Stimulated activated CD4-positive, alpha-beta T cell treated with anti-CD3 and anti-CD28 coated beads, TNF-alpha, amount 100 ng/mL, for 48 hours (primary cell): Measurements from ENCODE around the gene B3GAT1.
"Not testable (repeated sequence)": the region's sequence is repeated elsewhere in the genome, so short reads cannot be mapped to it uniquely, and the experiment has no call there.

Experiments used
- DNase-seq, 3 donors: peaks; one replicate each; pipeline ENCODE4 v3.0.0-alpha.2; 2020; ENCODE audit warnings: low read depth in 3 of 3

Gene B3GAT1

GRCh38 chr11:134355656-134356055, 56.4 kb downstream of the B3GAT1 start:
- DNase-seq: no peak

GRCh38 chr11:134355136-134355535, 56.9 kb downstream of the B3GAT1 start:
- DNase-seq: no peak

- no peak for DNase-seq
Measured at GRCh38 chr11:134352111-134352510, 59.9 kb downstream of the B3GAT1 start.

DNA sequence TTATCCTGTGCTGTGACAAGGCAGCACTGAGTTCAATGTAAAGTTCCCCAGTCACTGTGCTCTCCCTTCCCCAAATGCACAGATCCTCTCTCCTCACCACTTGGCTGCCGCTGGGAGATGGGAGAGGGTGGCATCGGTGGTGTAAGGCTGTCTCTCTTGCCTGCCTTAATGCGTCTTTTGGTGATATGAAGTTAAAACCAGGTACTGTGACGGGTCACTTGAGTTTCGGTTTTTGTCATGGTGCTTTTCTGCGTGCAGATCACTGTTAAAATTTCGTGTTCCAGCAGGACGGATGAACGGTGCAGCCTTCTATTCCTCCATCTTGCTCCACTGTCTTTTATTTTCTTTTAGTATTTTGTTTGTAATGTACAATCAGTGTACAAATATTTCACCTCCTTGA, 61.7 kb downstream of the B3GAT1 start:
- no peak for DNase-seq

- no peak for DNase-seq
Measured at GRCh38 chr11:134349802-134350355, 62.2 kb downstream of the B3GAT1 start.

DNA sequence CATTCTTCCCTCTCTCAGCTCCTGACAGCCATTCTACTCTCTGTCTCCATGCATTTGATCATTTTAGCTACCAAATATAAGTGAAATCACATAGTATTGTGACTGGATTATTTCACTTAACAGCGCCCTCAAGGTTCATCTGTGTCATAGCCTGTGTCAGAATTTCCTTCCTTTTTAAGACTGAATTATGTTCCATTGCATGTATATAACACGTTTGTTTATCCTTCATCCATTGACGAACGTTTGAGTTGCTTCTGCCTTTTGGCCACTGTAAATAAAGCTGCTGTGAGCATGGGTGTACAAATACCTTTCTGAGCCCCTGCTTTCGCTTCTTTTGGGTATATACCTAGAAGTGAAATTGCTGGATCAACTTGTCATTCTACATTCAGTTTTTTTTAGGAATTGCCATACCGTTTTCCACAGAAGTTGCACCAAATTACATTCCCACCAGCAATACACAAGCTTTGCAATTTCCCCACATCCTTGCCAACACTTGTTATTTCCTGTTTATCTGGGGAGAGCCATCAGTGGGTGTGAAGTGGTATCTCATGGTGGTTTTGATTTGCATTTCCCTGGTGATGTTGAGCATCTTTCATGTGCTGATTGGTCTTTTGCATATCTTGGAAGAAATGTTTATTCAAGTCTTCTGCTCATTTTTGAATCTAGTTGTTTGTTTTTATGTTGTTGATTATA, 62.8 kb downstream of the B3GAT1 start:
- no peak for DNase-seq

GRCh38 chr11:134347441-134347840, 64.6 kb downstream of the B3GAT1 start:
- DNase-seq: no peak

DNA sequence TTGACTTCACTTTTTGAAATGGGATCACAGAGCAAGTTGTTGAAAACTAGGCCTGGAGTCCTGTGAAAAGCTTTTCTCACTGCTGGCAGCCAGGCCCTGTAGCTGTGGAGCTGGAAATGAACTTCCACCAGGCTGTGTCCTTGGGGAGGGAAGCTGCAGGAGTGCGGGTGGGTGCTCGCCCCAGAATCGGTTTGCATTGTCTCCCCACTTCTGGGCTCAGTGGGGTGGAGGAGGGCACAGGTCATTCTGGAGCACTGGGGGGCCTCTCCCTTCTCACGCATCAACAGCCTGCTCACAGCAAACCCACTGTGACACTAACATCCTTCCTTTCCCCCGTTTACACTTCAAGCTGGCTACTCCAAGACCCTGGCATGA, 65.1 kb downstream of the B3GAT1 start:
- DNase-seq: no peak

DNA sequence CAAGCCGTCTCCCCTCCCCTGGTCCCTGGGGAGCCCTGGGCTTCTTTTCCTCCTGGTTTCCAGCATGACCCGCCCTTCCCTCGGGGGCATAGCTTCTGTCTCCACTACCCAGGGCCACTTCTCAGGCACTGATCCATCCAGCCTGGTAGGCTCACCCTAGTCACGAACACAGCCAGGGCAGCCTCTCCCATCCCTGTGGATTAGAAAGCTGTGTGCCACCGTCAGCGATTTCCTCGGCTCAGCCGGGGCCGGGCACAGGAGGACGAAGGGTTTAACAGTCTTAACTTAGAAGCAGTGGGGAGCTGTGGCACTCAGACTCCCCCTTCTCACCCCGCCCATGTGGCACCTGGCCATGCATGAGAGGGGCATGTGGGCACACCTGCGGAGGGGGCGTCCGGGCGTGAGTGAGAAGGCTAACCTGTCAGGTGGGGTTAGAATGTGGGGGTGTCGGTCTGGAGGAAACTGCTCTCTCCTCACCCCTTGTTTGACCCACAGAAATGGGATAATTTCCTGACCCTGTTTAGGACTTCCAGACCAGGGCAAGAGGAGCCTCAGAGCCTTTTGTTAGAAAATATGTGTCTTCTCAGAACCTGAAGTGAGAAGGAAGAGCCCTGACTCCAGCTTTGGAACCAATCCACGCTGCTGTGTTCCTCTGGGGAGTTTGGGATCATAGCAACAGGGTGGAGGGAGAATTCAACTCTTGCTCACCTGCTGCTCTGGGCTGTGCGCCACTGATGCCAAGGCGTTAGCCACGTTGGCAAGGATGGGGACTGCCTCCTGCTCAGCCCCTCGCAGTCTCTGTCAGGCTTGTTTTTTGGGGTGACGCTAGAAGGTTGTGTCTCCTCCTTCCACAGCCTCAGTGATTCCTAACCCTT, 65.7 kb downstream of the B3GAT1 start:
- no peak for DNase-seq

GRCh38 chr11:134345237-134345550, 66.8 kb downstream of the B3GAT1 start:
- no peak for DNase-seq

GRCh38 chr11:134344497-134345236, 67.4 kb downstream of the B3GAT1 start:
- not testable (repeated sequence) for DNase-seq

- no peak for DNase-seq
Measured at GRCh38 chr11:134343646-134344045, 68.4 kb downstream of the B3GAT1 start.

- no peak for DNase-seq
Measured at GRCh38 chr11:134342572-134343340, 69.3 kb downstream of the B3GAT1 start.

DNA sequence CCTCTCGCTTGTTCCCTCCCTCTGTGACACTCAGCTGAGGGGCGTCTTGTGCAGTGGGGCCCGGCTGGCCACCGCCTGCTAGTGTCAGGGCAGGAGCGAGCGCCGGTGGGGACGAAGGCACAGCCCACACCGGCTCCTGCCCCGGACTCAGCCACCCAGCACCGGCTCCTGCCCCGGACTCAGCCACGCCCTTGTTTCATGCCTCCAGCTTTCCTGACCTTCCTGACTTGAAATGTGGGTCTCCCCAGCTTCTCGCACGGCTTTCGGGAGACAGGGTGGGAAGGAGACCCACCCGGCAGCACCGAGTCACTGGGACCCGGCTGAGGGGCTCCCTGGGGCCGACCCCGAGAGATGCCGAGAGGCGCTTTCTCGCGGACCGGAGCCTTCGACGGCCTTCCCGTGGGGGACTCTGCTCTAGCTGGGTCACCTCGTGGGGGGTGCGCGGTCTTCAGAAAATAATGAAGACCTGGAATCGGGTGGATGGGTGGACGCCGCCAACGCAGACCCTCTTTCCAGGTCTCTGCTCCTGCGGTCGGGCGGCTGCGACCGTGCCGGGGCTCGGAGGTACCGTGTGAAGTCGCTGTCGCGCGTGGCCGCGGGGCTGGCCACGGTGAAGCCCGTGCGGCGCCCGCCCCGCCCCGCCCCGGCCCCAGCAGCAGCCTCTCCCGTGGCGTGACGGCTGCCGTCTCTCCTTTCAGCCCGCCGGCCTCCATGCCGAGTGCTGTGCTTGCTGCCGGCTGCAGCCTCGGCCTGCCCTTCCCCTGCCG, 70.1 kb downstream of the B3GAT1 start:
- no peak for DNase-seq

GRCh38 chr11:134340354-134340964, 71.6 kb downstream of the B3GAT1 start:
- no peak for DNase-seq

- no peak for DNase-seq
Measured at GRCh38 chr11:134339756-134340155, 72.3 kb downstream of the B3GAT1 start.

DNA sequence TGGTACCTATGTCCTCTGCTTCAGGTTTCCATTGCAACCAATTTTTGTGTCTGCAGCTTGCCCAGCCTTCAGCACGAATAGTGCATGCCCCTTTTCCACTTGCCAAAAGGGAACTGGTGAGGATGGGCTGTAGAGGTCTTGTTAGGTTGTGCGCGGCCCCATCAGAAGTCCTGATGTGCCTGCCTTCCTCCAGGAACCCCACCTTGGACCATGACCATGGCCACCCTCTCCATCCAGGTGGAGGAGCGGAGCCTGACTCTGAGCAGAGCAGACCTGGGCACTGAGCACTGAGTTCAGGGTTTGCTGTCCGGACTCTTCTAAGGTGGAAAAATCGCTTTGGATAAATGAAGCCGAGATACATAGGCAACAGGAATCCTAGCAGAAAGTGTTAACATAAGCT, 73.4 kb downstream of the B3GAT1 start:
- no peak for DNase-seq

DNA sequence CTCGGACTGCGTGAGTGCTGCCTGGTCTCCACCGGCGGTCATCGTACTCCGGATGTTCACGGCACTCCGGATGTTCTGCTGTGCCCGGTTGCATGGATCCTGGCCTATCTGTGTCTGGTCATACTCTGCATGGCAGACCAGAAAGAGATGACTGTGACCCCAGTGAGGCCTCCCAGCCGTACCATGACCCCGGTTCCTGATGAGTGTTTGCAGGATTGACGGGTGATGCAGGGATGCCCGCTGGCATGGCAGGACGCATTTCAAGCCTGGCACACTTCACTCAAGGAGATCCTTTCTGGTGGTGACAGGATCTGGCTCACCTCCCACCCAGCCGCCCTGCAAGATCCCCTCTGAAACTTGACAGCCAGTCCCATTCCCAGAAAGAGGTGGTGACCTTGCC, 74.0 kb downstream of the B3GAT1 start:
- DNase-seq: no peak

DNA sequence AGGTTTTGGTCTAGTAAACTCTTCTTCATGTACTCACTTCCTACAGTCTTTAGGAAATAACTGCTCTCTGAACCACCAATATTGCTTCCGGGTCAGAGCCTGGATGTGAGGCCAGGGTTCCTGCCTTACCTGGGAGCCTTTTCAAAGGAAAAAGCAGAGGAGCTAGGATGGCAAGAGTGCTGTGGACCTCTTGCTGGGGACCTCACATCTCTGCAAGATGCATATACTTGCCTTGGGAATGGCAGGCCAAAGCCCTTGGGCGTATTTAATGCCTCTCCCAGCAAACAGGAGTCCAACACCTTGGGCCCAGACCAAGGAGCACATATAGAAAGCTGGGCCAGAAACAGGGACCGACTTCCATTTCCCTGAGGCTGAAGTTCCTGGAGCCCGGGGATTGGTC, 75.0 kb downstream of the B3GAT1 start:
- no peak for DNase-seq

DNA sequence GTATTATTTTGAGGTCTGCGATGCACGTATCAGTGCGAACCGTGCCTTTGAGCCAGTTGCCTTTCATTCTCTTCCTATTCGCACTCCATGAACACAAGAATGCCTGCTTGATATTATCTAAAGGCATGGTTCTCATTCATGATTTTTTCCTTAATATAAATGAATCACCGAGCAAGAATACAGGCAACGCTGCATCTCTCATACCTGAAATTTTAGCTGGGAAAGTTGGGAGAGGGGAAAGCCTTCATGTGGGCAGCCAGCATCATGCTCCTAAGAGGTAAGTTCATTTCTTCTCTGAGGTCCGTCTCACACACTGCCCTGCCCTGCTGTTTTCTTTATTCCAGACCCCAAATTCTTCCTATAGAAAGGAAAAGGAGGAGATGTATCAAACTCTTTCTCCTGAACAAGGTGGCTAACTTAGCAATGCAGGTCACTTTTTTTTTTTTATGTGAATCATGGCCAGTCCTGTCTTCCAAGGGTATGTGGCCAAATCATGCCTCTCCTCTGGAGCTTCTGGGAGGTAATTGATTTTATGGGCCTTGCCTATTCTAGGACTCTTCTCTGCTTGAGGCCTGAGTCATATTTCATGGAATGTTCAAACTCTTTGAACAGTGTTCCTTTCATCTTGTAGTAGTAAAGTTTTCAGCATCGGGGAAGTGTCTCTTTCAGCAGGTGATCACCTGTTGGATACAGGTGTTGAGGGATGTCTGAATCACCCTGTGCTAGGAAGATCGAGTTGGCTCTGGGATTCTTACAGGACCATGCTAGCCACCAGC, 77.1 kb downstream of the B3GAT1 start:
- no peak for DNase-seq
